ENCODE measurements around the gene HNRNPA3. TPM values are rescaled to one million over a fixed set of nuclear protein-coding genes. Genes with fewer than 3 reads are reported as not detected.

Gene HNRNPA3
- total and polyA plus RNA-seq, 10 of the 15 experiments (the other 5 are each of a cell fraction or from before 2014, with no cell fraction given), result 40.4 to 343 (median 206) TPM

GRCh38 chr2:177201919-177202346 is 10.7 kb upstream of the HNRNPA3 start:
- no peaks in the 10 kb centered on the region for H4K20me1 ChIP-seq (ENCODE audit: control insufficient read depth, insufficient read depth)
- peak overlapping the region; percentile 11; the same call in 1 of the 2 replicates for H2AFZ ChIP-seq (ENCODE audit: control insufficient read depth, low read depth, low read length)
- POLR2A ChIA-PET, result interaction anchor here (0.9 to 1.0 kb wide), 2 partner anchors 16 to 80 kb away, joined by 3 to 5 read pairs; no protein-coding TSS in a partner anchor
- RAD21 ChIA-PET (ENCODE audit: unreplicated experiment), result interaction anchor here (0.9 to 1.9 kb wide), 2 partner anchors 37 to 61 kb away, joined by 3 to 8 read pairs; no protein-coding TSS in a partner anchor
- BruUV-seq (replicated peaks), result no TSS peak
- FAIRE-seq (no peak), ATAC-seq (no peak; the same call in 2 of the 3 replicates), DNase-seq (ENCODE audit: low read depth, low spot score) (no peak)
- SMC1A ChIA-PET (ENCODE audit: uncharacterized antibody, unreplicated experiment), result interaction anchor here (0.6 to 3.5 kb wide), 8 partner anchors 8 to 860 kb away, joined by 3 to 20 read pairs (median 4); no protein-coding TSS in a partner anchor
- 37% methylated on average over 3 of the region's 3 CpGs for WGBS (ENCODE audit: insufficient coverage, insufficient replicate concordance, low lambda C conversion rate, missing lambda C conversion rate)
- intact Hi-C loops (cut with micrococcal nuclease; ENCODE audit: unreplicated experiment) (no loop called here), in situ Hi-C loops (cut with MboI) (no loop called here)
- no peak overlapping the region for H3K4me3 ChIP-seq
- no peaks in the 10 kb centered on the region for H3K27me3 ChIP-seq (replicated peaks in 1 of 2; ENCODE audit: control insufficient read depth in 2 of 2, insufficient read depth in 2 of 2, low read length in 1 of 2)
- no peak overlapping the region for H3K9ac ChIP-seq (ENCODE audit: control insufficient read depth, insufficient read depth, low read length)
- H3K79me2 ChIP-seq (ENCODE audit: control insufficient read depth, insufficient read depth, low read length), result no peaks in the 10 kb centered on the region
- peaks cover 6% of the 10 kb centered on the region; the same call in 1 of the 2 replicates for H3K4me1 ChIP-seq (ENCODE audit: control insufficient read depth, insufficient read depth, low read length)
- H3K9me3 ChIP-seq (replicated peaks; ENCODE audit: control insufficient read depth, insufficient read depth, low read length), result no peaks in the 10 kb centered on the region
- H3K36me3 ChIP-seq (ENCODE audit: control insufficient read depth in 2 of 2, insufficient read depth in 2 of 2, low read length in 1 of 2), result no peaks in the 10 kb centered on the region
- no peak overlapping the region for H3K27ac ChIP-seq (ENCODE audit: control insufficient read depth, insufficient read depth)
- no peak overlapping the region for H3K4me2 ChIP-seq (ENCODE audit: control insufficient read depth, insufficient read depth)
- CTCF ChIA-PET, result interaction anchor here (0.7 to 3.6 kb wide), 4 partner anchors 10 to 214 kb away, joined by 3 to 21 read pairs (median 8); no protein-coding TSS in a partner anchor
- TF ChIP-seq HSF1 (IDR thresholded peaks at IDR 0.05; ENCODE audit: low read depth, low read length), result no peak
- TF ChIP-seq SIX5 (IDR thresholded peaks at IDR 0.05; ENCODE audit: low read depth, low read length, severe bottlenecking), result no peak
- no peak for TF ChIP-seq GATAD2B (conservative IDR thresholded peaks at IDR 0.05; ENCODE audit: low read depth)
- TF ChIP-seq ESRRA (IDR thresholded peaks at IDR 0.05; ENCODE audit: low read length), result no peak
- TF ChIP-seq ATF3 (IDR thresholded peaks at IDR 0.05; ENCODE audit: borderline replicate concordance, extremely low read depth, low read depth, low read length), result no peak
- TF ChIP-seq ETV6 (conservative IDR thresholded peaks at IDR 0.05 in 1 of 2, IDR thresholded peaks at IDR 0.05 in 1 of 2; ENCODE audit: borderline replicate concordance in 1 of 2, low read depth in 1 of 2), result no peak
- no peak for TF ChIP-seq ELK1 (IDR thresholded peaks at IDR 0.05; ENCODE audit: low read depth, low read length)
- TF ChIP-seq SUPT20H (IDR thresholded peaks at IDR 0.05; ENCODE audit: borderline replicate concordance, control insufficient read depth, low read depth, low read length), result no peak
- no peak for TF ChIP-seq CEBPZ (IDR thresholded peaks at IDR 0.05; ENCODE audit: low read depth, low read length)
- TF ChIP-seq TCF7 (IDR thresholded peaks at IDR 0.05; ENCODE audit: borderline replicate concordance), result no peak
- TF ChIP-seq POLR2AphosphoS5 (IDR thresholded peaks at IDR 0.05; ENCODE audit: low read length), result no peak
- no peak for TF ChIP-seq SRF (IDR thresholded peaks at IDR 0.05; ENCODE audit: low read depth in 2 of 2, low read length in 2 of 2)
- TF ChIP-seq HDGF (IDR thresholded peaks at IDR 0.05), result no peak
- no peak for TF ChIP-seq BCL3 (IDR thresholded peaks at IDR 0.05; ENCODE audit: borderline replicate concordance, insufficient read depth, low read depth, low read length, poor library complexity, severe bottlenecking)
